T47D (cell line): ENCODE measurements around the gene THADA.
"Not testable (repeated sequence)": the region's sequence is repeated elsewhere in the genome, so short reads cannot be mapped to it uniquely, and the experiment has no call there.

ENCODE experiments used
- DNase-seq, 2 experiments: peaks; one replicate each; pipeline versions ENCODE4 v3.0.0 to v3.0.0-alpha.2; 2011 to 2012; ENCODE audit warnings: low read depth in 1 of 2, low spot score in 1 of 2
- JUND ChIP-seq: IDR thresholded peaks from 2 replicates; pipeline ENCODE4 v1.6.1; 2012; ENCODE audit warnings: low read depth
- in situ Hi-C: cut with HindIII; loops from 2 replicates; pipeline ENCODE4 v1.10.0; 2016; ENCODE audit warnings: low sequenced_read_pairs, low pct_unique_long_range_greater_than_20kb

The THADA gene

GRCh38 chr2:43542285-43542933, 53.4 kb downstream of the THADA start:
- in situ Hi-C loops, result no loop called here
- DNase-seq, result peak; percentile 5 to 24
- no peak for TF ChIP-seq JUND

- in situ Hi-C loops, result no loop called here
- DNase-seq, result no peak
- TF ChIP-seq JUND, result no peak
Observed at GRCh38 chr2:43541165-43541564, 54.7 kb downstream of the THADA start.

GRCh38 chr2:43540021-43540779, 55.6 kb downstream of the THADA start:
- no peak for DNase-seq
- TF ChIP-seq JUND, result no peak
- in situ Hi-C loops, result no loop called here

GRCh38 chr2:43539436-43539835, 56.4 kb downstream of the THADA start:
- in situ Hi-C loops, result no loop called here
- DNase-seq, result no peak
- TF ChIP-seq JUND, result no peak

GRCh38 chr2:43538034-43538670, 57.7 kb downstream of the THADA start:
- in situ Hi-C loops, result no loop called here
- TF ChIP-seq JUND, result no peak
- DNase-seq, result no peak

- TF ChIP-seq JUND, result no peak
- no peak for DNase-seq
- in situ Hi-C loops, result no loop called here
Observed at GRCh38 chr2:43537137-43537536, 58.7 kb downstream of the THADA start.

- DNase-seq, result no peak
- no peak for TF ChIP-seq JUND
- in situ Hi-C loops, result no loop called here
Observed at GRCh38 chr2:43534569-43534968, 61.3 kb downstream of the THADA start.

GRCh38 chr2:43532572-43532971, 63.3 kb downstream of the THADA start:
- DNase-seq, in situ Hi-C loops: not testable (repeated sequence)

- TF ChIP-seq JUND, result no peak
- in situ Hi-C loops, result no loop called here
- DNase-seq, result no peak
Observed at GRCh38 chr2:43531251-43531650, 64.6 kb downstream of the THADA start.

GRCh38 chr2:43526994-43527393, 68.8 kb downstream of the THADA start:
- no peak for DNase-seq
- in situ Hi-C loops, result no loop called here
- no peak for TF ChIP-seq JUND

- in situ Hi-C loops, result no loop called here
- no peak for TF ChIP-seq JUND
- DNase-seq, result no peak
Observed at GRCh38 chr2:43525506-43525905, 70.3 kb downstream of the THADA start.

GRCh38 chr2:43524177-43524965, 71.5 kb downstream of the THADA start:
- TF ChIP-seq JUND, result no peak
- in situ Hi-C loops, result no loop called here
- DNase-seq, result no peak
